KOPT-K1 (cell line): Measurements from ENCODE around the gene VEGFB.

Experiments used
- H3K27ac ChIP-seq: fragments of 200-600 bp; sonication (generic); 2 replicates; pipeline ENCODE4 v1.5.1; 2016; ENCODE audit warnings: antibody characterized with exemption, mild to moderate bottlenecking, low read depth, low read length; ENCODE audit not compliant: poor library complexity, severe bottlenecking
- H3K36me3 ChIP-seq: fragments of 200-600 bp; sonication (generic); 2 replicates; pipeline ENCODE4 v1.5.1; 2017; ENCODE audit warnings: antibody characterized with exemption, mild to moderate bottlenecking, low read length, moderate library complexity; ENCODE audit not compliant: insufficient read depth
- H3K9me3 ChIP-seq: fragments of 200-600 bp; sonication (generic); 2 replicates; pipeline ENCODE4 v1.5.1; 2017; ENCODE audit warnings: antibody characterized with exemption, low read length, mild to moderate bottlenecking; ENCODE audit not compliant: insufficient read depth, poor library complexity, severe bottlenecking

The VEGFB gene

DNA sequence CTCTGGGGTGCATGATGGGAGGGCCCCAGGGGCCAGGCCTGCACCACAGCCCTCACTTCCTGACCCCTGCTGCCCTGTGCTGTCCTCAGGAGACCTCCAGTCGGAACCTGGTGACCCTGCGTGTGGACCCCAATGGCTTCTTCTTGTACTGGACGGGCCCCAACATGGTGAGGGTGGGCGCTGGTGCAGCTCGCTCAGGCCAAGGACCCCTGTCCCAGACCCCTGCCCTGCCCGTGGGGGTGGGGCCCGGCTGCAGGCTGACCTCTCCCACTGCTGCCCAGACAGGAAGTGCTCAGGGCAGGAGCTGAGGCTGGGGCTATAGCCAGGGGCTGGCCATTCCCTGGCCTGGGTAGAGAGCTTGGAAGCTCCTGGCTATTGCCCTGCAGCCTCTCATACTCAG is 19.9 kb downstream of the VEGFB start:
- Histone ChIP-seq H3K27ac (no peak overlapping the region), H3K9me3 (no peaks in the 10 kb centered on the region), H3K36me3 (peaks cover 14% of the 10 kb centered on the region; the same call in 1 of the 2 replicates)

DNA sequence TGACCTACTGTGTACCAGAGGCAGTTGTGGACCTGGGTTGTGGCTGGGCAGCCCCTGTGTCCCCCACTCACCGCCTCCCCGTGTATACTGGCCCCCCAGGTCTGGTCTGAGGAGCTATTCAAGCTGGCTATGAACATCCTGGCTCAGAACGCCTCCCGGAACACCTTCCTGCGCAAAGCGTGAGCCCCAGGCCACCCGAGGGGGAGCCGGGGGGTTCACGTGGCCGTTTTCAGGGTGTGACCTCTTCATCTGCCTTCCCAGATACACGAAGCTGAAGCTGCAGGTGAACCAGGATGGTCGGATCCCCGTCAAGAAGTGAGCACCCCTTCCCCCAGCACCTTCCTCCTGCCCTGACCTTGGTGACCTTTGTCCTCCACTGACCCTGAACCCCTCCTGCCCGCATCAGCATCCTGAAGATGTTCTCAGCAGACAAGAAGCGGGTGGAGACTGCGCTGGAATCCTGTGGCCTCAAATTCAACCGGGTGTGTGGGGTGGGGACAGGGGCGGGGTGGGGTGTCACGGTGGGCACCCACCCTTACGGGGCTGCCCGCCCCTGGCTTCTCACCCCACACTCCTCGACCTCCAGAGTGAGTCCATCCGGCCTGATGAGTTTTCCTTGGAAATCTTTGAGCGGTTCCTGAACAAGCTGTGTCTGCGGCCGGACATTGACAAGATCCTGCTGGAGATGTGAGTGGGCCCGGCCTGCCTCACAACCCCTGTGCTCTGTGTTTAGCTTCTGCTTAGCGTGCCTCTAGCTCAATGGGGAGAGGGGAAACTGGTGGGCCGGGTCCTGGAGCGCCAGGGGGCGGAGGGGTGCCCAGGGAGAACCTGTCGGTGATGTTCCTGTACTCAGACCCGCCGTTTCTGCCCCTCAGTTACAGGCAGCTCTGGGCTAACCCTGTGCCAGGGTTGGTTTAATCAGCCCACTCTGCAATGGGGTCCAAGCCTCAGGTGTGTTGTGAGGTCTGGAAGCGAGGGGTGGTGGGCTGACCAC is 21.0 kb downstream of the VEGFB start:
- Histone ChIP-seq H3K36me3 (peaks cover 24% of the 10 kb centered on the region; the same call in 1 of the 2 replicates), H3K9me3 (no peaks in the 10 kb centered on the region), H3K27ac (no peak overlapping the region)

DNA sequence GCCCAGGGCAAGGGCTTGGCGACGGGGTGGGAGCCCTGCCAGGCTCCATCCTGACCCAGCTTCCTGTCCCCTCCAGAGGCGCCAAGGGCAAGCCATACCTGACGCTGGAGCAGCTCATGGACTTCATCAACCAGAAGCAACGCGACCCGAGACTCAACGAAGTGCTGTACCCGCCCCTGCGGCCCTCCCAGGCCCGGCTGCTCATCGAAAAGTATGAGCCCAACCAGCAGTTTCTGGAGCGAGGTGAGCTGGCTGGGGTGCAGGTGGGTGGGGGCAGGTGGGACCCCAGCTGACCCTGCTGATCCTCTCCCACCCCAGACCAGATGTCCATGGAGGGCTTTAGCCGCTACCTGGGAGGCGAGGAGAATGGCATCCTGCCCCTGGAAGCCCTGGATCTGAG is 21.9 kb downstream of the VEGFB start:
- H3K27ac ChIP-seq = no peak overlapping the region
- no peaks in the 10 kb centered on the region for H3K9me3 ChIP-seq
- peaks cover 24% of the 10 kb centered on the region; the same call in 1 of the 2 replicates for H3K36me3 ChIP-seq

DNA sequence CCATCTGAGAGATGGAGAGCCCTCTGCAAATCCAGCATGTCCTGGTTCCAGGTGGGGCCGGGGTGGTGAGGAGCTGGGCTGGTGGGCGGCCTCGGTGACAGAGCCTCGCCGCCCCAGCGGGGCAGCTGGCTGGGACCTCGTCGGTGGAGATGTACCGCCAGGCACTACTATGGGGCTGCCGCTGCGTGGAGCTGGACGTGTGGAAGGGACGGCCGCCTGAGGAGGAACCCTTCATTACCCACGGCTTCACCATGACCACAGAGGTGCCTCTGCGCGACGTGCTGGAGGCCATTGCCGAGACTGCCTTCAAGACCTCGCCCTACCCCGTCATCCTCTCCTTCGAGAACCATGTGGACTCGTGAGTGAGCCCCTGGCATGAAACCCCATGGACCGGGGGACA is 24.0 kb downstream of the VEGFB start:
- Histone ChIP-seq H3K9me3 (no peaks in the 10 kb centered on the region), H3K27ac (no peak overlapping the region), H3K36me3 (peaks cover 24% of the 10 kb centered on the region; the same call in 1 of the 2 replicates)

DNA sequence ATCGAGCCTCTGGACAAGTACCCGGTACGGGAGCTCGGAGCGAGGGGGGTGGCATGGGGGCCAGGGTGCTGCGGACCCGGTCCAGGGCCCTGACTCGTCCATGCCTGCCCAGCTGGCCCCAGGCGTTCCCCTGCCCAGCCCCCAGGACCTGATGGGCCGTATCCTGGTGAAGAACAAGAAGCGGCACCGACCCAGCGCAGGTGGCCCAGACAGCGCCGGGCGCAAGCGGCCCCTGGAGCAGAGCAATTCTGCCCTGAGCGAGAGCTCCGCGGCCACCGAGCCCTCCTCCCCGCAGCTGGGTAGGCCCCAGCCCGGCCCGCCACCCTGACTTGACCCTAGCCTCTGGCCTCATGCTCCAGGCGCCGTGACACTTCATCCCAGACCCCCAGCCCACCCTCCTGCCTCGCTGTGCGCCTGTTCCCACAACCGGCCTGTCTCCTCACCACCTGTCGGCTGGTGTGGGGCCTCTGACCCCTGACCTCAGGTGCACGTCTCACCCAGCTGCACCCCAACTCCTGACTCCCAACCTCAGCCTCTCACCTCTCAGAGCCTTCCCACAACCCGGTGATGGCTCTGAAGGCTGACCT is 24.7 kb downstream of the VEGFB start:
- H3K36me3 ChIP-seq = peaks cover 24% of the 10 kb centered on the region; the same call in 1 of the 2 replicates
- H3K27ac ChIP-seq = no peak overlapping the region
- no peaks in the 10 kb centered on the region for H3K9me3 ChIP-seq

DNA sequence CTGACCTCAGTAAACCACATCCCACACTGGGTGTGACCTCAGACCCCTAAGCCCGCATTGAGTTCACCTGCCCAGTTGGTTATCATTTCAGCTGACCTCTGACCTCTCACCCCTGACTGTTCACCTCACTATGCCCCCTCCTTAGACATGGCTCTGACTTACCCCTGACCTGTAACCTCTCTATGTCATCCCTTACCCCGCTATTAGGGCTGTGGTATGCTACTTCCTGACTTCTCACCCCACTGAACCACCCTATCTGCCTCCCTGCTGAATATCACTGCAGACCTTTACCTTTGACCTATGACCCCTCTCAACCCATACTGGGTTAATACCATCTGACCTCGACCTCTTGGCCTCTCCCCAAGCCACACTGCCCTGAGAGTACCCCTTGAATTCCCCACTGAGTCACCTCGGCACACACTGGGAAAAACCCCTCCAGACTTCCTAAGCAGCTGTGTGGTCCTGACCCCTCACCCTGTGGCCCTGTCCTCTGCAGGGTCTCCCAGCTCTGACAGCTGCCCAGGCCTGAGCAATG is 25.2 kb downstream of the VEGFB start:
- Histone ChIP-seq H3K36me3 (peaks cover 24% of the 10 kb centered on the region; the same call in 1 of the 2 replicates), H3K27ac (no peak overlapping the region), H3K9me3 (no peaks in the 10 kb centered on the region)

DNA sequence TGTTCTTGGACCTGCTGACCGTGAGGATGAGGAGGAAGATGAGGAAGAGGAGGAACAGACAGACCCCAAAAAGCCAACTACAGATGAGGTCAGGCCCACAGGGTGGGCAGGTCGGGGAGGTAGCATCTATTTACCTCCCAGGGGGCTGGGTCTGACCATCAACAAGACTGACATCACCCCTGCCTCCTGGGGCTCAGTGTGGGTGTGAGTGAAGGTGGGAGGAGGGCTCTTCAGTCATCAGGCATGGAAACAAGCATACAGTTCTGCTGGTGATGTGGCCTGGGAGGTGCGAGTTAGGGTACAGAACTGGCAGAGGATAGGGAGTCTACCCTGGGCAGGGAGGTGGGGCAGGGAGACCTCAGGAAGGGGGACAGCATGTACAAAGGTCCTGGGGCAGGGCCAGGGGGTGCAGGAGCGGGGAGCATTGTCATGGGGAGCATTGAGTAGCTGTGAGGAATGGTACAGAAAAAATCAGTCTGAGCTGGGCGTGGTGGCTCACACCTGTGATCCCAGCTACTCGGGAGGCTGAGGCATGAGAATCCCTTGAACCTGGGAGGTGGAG is 25.8 kb downstream of the VEGFB start:
- Histone ChIP-seq H3K36me3 (peaks cover 24% of the 10 kb centered on the region; the same call in 1 of the 2 replicates), H3K27ac (no peak overlapping the region), H3K9me3 (no peaks in the 10 kb centered on the region)

DNA sequence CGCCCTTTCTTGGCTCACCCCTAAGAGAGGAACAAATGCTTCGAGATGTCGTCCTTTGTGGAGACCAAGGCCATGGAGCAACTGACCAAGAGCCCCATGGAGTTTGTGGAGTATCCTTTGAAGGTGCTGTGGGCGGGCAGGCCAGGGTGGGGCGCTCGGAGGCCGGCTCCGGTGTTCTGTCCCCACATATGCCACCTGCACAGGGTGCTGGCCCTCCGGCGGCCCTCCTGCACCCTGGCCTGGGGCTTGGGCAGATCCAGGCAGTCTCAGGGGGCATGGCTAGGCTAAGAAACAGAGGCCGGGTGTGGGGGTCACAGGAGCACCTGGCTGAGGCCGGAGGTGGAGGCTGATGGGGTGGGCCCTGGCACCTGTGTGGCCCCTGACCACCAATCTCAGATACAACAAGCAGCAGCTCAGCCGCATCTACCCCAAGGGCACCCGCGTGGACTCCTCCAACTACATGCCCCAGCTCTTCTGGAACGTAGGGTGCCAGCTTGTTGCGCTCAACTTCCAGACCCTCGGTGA is 27.2 kb downstream of the VEGFB start:
- Histone ChIP-seq H3K9me3 (no peaks in the 10 kb centered on the region), H3K36me3 (peaks cover 19% of the 10 kb centered on the region; the same call in 1 of the 2 replicates), H3K27ac (no peak overlapping the region)

DNA sequence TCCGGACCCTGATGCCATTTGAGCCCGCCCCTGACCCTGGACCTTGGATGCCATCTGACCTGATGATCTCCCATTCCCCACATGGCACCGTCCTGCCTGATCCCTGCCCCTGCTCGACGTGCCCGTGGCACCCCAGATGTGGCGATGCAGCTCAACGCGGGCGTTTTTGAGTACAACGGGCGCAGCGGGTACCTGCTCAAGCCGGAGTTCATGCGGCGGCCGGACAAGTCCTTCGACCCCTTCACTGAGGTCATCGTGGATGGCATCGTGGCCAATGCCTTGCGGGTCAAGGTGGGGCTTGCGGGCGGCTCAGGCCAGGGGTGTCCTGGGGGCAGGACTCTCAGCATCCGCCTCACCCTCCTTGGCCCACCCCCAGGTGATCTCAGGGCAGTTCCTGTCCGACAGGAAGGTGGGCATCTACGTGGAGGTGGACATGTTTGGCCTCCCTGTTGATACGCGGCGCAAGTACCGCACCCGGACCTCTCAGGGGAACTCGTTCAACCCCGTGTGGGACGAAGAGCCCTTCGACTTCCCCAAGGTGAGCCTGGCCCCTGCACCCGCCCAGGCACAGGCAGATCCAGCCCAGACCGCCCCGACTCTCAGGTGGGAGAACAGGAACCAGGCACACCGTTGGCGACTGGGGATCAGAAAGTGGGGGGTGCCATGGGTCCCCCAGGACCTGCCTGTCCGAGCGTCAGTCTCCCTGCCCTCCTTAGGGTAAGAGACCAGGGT is 28.1 kb downstream of the VEGFB start:
- Histone ChIP-seq H3K9me3 (no peaks in the 10 kb centered on the region), H3K27ac (no peak overlapping the region), H3K36me3 (peaks cover 18% of the 10 kb centered on the region; the same call in 1 of the 2 replicates)

DNA sequence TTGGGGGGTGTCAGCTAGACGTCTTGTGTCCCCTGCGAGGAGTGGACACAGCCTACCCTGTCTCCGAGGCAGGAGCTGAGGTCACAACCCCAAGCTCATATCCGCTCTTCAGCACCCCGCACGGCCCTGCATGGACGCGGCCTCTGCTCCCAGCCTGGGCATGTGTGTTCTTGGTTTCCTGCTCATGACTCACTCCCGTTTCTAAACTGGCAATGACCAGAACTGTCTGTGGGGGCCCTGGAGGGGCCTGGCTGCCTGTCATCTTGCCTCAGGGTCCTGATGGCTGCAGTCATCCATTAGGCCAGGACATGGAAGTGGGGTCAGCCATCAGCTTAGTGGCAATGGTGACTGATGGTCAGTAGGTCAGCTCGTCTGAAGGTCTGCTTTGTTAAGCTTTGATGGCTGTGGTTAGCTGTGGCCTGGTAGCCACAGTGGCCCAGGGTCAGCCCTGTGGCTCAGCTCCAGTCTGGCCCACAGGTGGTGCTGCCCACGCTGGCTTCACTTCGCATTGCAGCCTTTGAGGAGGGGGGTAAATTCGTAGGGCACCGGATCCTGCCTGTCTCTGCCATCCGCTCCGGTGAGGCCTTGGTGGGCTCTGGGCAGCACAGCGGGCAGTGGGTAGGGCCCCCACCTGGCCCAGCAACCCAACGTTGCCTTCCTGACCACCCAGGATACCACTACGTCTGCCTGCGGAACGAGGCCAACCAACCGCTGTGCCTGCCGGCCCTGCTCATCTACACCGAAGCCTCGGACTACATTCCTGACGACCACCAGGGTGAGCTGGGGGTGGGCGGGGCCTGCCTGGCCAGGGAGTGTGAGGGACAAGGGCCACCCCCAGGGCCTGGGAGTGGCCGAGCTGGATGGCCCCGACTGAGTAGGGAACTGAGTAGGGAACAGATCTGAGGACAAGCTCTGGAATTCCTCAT is 28.9 kb downstream of the VEGFB start:
- Histone ChIP-seq H3K36me3 (peaks cover 16% of the 10 kb centered on the region; the same call in 1 of the 2 replicates), H3K9me3 (no peaks in the 10 kb centered on the region), H3K27ac (no peak overlapping the region)

DNA sequence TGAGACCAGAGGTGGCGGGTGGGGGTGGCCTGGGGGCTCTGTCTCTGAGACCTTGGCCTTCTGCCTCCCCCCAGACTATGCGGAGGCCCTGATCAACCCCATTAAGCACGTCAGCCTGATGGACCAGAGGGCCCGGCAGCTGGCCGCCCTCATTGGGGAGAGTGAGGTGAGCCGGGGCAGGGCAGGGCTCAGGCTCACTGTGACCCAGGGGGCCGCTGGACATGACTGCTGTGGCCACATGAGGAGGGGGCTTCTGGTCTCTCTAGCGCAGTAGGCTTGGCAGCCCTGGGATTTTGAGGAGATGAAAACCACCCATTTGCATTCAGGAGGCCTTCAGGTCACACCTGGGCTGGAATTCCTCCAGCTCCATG is 29.5 kb downstream of the VEGFB start:
- H3K36me3 ChIP-seq = peaks cover 11% of the 10 kb centered on the region; the same call in 1 of the 2 replicates

DNA sequence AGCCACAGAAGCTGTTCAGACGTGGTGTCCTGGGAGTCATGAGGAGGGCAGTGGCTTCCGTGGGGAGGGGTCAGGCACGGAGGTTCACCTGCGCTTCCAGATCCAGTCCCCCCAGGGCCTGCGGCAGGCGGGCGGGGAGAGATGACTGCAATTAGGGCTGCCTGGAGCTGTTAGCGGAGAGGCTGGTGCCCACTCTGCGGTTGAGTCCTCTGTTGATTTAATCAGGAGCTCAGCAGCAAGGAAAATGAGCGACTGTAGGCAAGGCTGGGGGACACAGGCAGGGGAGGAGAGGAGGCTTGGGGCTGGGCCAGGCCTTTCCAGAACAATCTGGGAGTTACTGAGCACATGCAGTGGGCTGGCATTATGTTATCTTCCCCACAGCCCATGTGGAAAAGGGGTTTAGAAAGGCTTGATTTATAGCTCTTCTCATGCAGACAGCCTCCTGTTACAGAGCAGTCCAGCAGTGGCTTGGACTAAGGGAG is 30.0 kb downstream of the VEGFB start:
- Histone ChIP-seq H3K36me3 (peaks cover 9% of the 10 kb centered on the region; the same call in 1 of the 2 replicates), H3K9me3 (no peaks in the 10 kb centered on the region), H3K27ac (no peak overlapping the region)

More for the DNA sequence above, 29.5 kb downstream of the VEGFB start:
- no peak overlapping the region for H3K27ac ChIP-seq
- no peaks in the 10 kb centered on the region for H3K9me3 ChIP-seq
